ENCODE results near the gene ART4.

- TF ChIP-seq CTCF (IDR thresholded peaks at IDR 0.05) (no peak), POLR2AphosphoS5 (IDR thresholded peaks at IDR 0.05; ENCODE audit: low read depth, low read length) (no peak), REST (IDR thresholded peaks at IDR 0.05; ENCODE audit: insufficient read depth in 1 of 2, low read depth in 2 of 2, low read length in 1 of 2) (no peak)
Observed at GRCh38 chr12:14846042-14846587, 2.8 kb upstream of the ART4 start.

All from Panc1 (cell line).